Psoas muscle (tissue), 8 donors: ENCODE results near the gene GAR1. TPM values are rescaled to one million over a fixed set of nuclear protein-coding genes. Genes with fewer than 3 reads are reported as not detected.

Experiments
- ATAC-seq, 4 donors: fragments of 200-7000 bp; cut with Tn5 transposase; one replicate each; pipeline ENCODE4 v1.9.1; 2020; ENCODE audit warnings: moderate library complexity in 3 of 4, mild to moderate bottlenecking in 2 of 4
- DNase-seq, 2 donors: peaks; one replicate each; pipeline ENCODE4 v3.0.0-alpha.2; 2020
- H3K27ac ChIP-seq: fragments of 200-600 bp; one replicate; pipeline ENCODE4 v1.8.0; 2022
- H3K27me3 ChIP-seq, 3 donors: fragments of 200-600 bp in 1 of 3; one replicate each; pipeline versions ENCODE4 v1.6.1 to v1.8.0; 2013 to 2022; ENCODE audit warnings: low read length in 2 of 3, mild to moderate bottlenecking in 2 of 3, moderate library complexity in 1 of 3; ENCODE audit not compliant: insufficient read depth in 3 of 3
- H3K36me3 ChIP-seq, 2 donors: fragments of 200-600 bp in 1 of 2; one replicate each; pipeline versions ENCODE4 v1.6.1 to v1.8.0; 2013 to 2022; ENCODE audit warnings: low read depth in 1 of 2, mild to moderate bottlenecking in 1 of 2, moderate library complexity in 1 of 2; ENCODE audit not compliant: insufficient read depth in 1 of 2
- H3K4me1 ChIP-seq: fragments of 200-600 bp; one replicate; pipeline ENCODE4 v1.8.0; 2022
- H3K4me3 ChIP-seq: fragments of 200-600 bp; one replicate; pipeline ENCODE4 v1.8.0; 2022; ENCODE audit warnings: mild to moderate bottlenecking
- H3K9me3 ChIP-seq: fragments of 200-600 bp; one replicate; pipeline ENCODE4 v1.8.0; 2022
- CTCF ChIP-seq: fragments of 200-600 bp; IDR thresholded peaks from one replicate; pipeline ENCODE4 v1.8.0; 2022; ENCODE audit warnings: antibody characterized with exemption
- WGBS, 3 donors: extraction: QIAGEN DNeasy Blood & Tissue Kit; methylation state at CpG; one replicate each; pipeline versions ENCODE4 v1.1.6 to v1.1.7; 2013; 5-methylcytosine and 5-hydroxymethylcytosine counted together
- intact Hi-C, 2 donors: fragments of 100-400 bp; cut with DNase I; formaldehyde crosslinking; loops; one replicate each; pipeline versions ENCODE4 v1.11.0 to v1.14.2; 2022
- polyA plus RNA-seq, 3 donors: library from polyadenylated mRNA; stranded (reverse); fragments of 200-250 nt; gene quantifications; one replicate each; pipeline ENCODE4 v1.2.3, GENCODE V29; 2013
- total RNA-seq, 4 donors: library from RNA; stranded (reverse); fragmentation: NEBNext Ultra II Directional in 2 of 4; extraction: Animal tissue kit (Norgen Biotek cat#: 25700) in 2 of 4; gene quantifications; one replicate each; pipeline versions ENCODE4 v1.2.1 to v1.2.4, GENCODE V29; 2021 to 2023
- donor health status: healthy with polysubstance abuse.
- donor health status: DM: no; HTN: no; CAD: no; lungs with moderate emphysema.
- donor health status: Bipolar disorder and iron deficiency.
- donor health status: healthy.
- donor health status: DM: yes; HTN: yes; CAD: no.
- donor health status: DM: no; HTN: no; CAD: no.
- donor health status: DM: no; HTN: no; CAD: no.
- donor health status: DM: yes; HTN: yes; CAD: no.

Gene GAR1
- total and polyA plus RNA-seq, 7 donors = 7.7 to 54.5 (median 14.4) TPM

GRCh38 chr4:109798866-109799265 is 16.7 kb upstream of the GAR1 start:
- no peaks in the 10 kb centered on the region for H3K27me3 ChIP-seq
- intact Hi-C loops = no loop called here
- ATAC-seq (no peak), DNase-seq (no peak)
- no peaks in the 10 kb centered on the region for H3K36me3 ChIP-seq
- H3K27ac ChIP-seq = no peak overlapping the region
- H3K4me1 ChIP-seq = no peaks in the 10 kb centered on the region
- H3K9me3 ChIP-seq = peaks cover 6% of the 10 kb centered on the region
- H3K4me3 ChIP-seq = no peak overlapping the region
- no peak for TF ChIP-seq CTCF

GRCh38 chr4:109801099-109801789 is 14.3 kb upstream of the GAR1 start:
- H3K27me3 ChIP-seq = no peaks in the 10 kb centered on the region
- TF ChIP-seq CTCF = no peak
- H3K36me3 ChIP-seq = no peaks in the 10 kb centered on the region
- intact Hi-C loops = loop anchor here (5.0 to 10.0 kb wide), 2 partner anchors 99 to 1794 kb away; partner anchors contain the start of gene CASP6 (in 1 of the 2)
- ATAC-seq (no peak), DNase-seq (no peak)
- WGBS, 3 donors = 58 to 61% (median 58%) methylated on average over 4 of the region's 4 CpGs
- no peak overlapping the region for H3K27ac ChIP-seq
- no peaks in the 10 kb centered on the region for H3K9me3 ChIP-seq
- H3K4me1 ChIP-seq = no peaks in the 10 kb centered on the region
- H3K4me3 ChIP-seq = peak overlapping the region; percentile 56

GRCh38 chr4:109801895-109802319 is 13.7 kb upstream of the GAR1 start, which contains the start of gene CFI:
Gene CFI, minus strand, starts transcription at chr4:109801999. Its CDS starts 28 bp downstream, at chr4:109801971.
- DNase-seq (no peak), ATAC-seq (no peak)
- H3K9me3 ChIP-seq = no peaks in the 10 kb centered on the region
- H3K36me3 ChIP-seq = no peaks in the 10 kb centered on the region
- H3K27me3 ChIP-seq = no peaks in the 10 kb centered on the region
- 46 to 55% (median 50%) methylated on average over 2 of the region's 2 CpGs for WGBS, 3 donors
- TF ChIP-seq CTCF = no peak
- H3K27ac ChIP-seq = no peak within 1 kb of the TSS
- H3K4me1 ChIP-seq = no peaks in the 10 kb centered on the region
- peak within 1 kb of the TSS; percentile 56 for H3K4me3 ChIP-seq
- intact Hi-C loops = loop anchor here (5.0 to 10.0 kb wide), 2 partner anchors 100 to 1793 kb away; partner anchors contain the start of gene CASP6 (in 1 of the 2)

DNA sequence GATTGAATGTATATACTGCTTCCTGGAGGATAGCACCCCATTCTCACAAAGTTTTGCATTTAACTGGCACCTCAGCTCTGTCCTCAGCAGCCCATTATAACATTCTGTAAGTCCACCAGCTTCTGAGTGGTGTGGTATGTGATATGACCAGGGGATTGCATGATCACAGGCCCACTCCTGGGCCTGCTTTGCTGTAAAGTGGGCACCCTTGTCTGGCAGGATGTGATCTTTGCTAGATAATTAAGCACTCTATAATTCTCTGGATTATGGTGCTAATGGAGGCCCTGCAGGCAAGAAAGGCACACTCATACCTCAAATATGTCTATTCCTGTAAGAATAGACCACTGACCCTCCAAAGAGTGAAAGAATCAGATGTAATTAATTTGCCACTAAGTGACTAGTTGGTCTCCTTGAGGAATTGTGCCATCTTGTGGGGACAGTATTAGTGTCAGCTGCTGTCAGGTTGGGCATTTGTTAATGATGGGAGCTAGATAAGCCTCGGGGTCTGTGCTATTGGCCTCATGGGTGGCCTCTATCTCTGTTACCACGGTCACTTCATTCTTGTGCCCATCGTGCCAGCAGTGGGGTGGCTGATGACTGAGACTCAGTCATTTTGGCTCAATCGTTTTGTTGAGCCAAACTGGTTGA is 11.5 kb upstream of the GAR1 start:
- ATAC-seq = peak in 3 of 4 donors; percentile 46 to 63 (median 53)
- Histone ChIP-seq H3K4me3 (no peak overlapping the region), H3K27ac (no peak overlapping the region), H3K4me1 (no peaks in the 10 kb centered on the region), H3K27me3 (no peaks in the 10 kb centered on the region), H3K36me3 (no peaks in the 10 kb centered on the region), H3K9me3 (no peaks in the 10 kb centered on the region)
- peak; percentile 39 for TF ChIP-seq CTCF
- no peak for DNase-seq
- intact Hi-C loops = loop anchor here (5.0 to 10.0 kb wide), 2 partner anchors 102 to 1791 kb away; partner anchors contain the start of gene CASP6 (in 1 of the 2)
- 19 to 28% (median 21%) methylated on average over 4 of the region's 4 CpGs for WGBS, 3 donors
